Mesothelial cell of epicardium (in vitro differentiated cells): ENCODE results near the gene IER5L. TPM values are rescaled to one million over a fixed set of nuclear protein-coding genes. Genes with fewer than 3 reads are reported as not detected.
A peak's percentile ranks its signal among the peaks of the same experiment; 100 is the strongest.

Experiments
- DNase-seq, 2 experiments: peaks; one replicate each; pipeline ENCODE4 v3.0.0; 2021; ENCODE audit warnings: low spot score in 2 of 2; ENCODE audit not compliant: unreplicated experiment in 2 of 2
- H3K27ac Mint-ChIP-seq: 2 replicates; pipeline ENCODE4 v1.8.0; 2021; ENCODE audit warnings: mixed read lengths
- H3K27me3 Mint-ChIP-seq: 2 replicates; pipeline ENCODE4 v1.8.0; 2021; ENCODE audit warnings: low read depth, mixed read lengths
- H3K36me3 Mint-ChIP-seq: 2 replicates; pipeline ENCODE4 v1.8.0; 2021; ENCODE audit warnings: mixed read lengths
- H3K4me1 Mint-ChIP-seq: 2 replicates; pipeline ENCODE4 v1.8.0; 2021; ENCODE audit warnings: mixed read lengths
- H3K4me3 Mint-ChIP-seq: 2 replicates; pipeline ENCODE4 v1.8.0; 2021; ENCODE audit warnings: mild to moderate bottlenecking, moderate library complexity, mixed read lengths
- H3K9me3 Mint-ChIP-seq: 2 replicates; pipeline ENCODE4 v1.8.0; 2021; ENCODE audit warnings: mixed read lengths
- CTCF ChIP-seq: fragments of 200-600 bp; sonication (generic); IDR thresholded peaks from one replicate; pipeline ENCODE4 v1.5.0; 2021; ENCODE audit warnings: antibody characterized with exemption; ENCODE audit not compliant: unreplicated experiment
- total RNA-seq: library from RNA; stranded (reverse); gene quantifications from 3 replicates; pipeline ENCODE4 v1.2.1, GENCODE V29; 2021

Gene IER5L
- total RNA-seq, 1 donor from 2014 or later, result 34.7 TPM

DNA sequence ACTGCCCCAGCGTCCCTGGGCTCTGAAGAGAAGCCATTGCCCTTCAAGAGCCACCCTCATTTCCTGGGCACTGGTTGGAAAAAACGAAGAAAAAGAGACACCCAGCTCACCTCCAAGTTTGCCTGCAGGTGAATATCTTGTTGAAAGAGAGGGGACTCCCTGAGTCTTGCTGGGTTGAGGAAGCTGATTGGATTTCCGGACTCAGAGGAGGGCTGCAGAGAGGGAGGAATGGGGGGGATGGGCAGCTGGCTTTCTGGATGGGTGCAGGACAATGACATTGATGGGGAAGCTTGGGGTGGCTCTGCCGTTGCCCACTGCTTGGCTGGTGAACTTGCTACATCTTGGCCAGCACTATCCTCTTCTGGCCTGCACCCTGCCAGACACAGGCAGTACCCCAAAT lies 31.0 kb upstream of the IER5L start:
- Mint-ChIP-seq H3K27ac (peak overlapping the region; percentile 83), H3K4me3 (peak overlapping the region; percentile 65), H3K9me3 (no peaks in the 10 kb centered on the region), H3K27me3 (no peaks in the 10 kb centered on the region), H3K36me3 (peaks cover 4% of the 10 kb centered on the region), H3K4me1 (peaks cover 27% of the 10 kb centered on the region)
- DNase-seq, result no peak
- TF ChIP-seq CTCF, result no peak

DNA sequence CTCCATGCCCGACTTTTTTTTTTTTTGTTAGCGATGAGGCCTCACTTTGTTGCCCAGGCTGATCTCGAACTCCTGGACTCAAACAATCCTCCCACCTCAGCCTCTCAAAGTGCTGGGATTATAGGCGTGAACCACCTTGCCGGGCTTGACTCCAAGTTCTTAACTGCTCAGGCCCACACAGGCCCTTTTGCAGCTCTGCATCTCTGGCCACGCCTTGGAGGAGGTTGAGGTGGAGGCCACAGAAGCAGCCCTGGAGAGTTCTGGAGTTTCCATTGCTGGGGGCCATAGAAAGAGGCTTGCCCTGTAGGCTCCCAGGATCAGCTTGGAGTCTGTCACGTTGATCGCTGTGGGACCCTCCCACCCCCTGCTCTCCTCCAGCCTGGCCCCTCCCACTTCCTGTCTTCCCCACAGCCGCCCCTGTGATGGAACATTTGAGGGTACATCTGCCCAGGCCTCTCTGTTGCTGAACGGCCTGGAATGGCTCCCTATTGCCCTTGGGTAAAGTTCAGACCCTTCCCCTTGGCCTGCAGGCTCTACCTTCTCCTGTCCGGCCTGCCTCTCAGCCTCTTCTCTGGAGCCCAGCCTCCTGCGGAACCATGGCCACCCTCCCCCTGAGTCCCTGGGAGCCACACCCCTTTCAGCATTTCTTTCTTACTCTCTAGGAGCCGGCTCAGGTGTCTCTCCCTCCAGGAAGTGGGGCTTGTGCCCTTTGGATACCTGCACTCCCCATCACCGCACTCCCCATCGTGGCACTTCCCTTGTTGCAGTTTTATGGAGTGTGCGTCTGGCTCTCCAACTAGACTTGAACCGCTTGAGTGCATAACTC lies 30.4 kb upstream of the IER5L start:
- peaks cover 4% of the 10 kb centered on the region for H3K36me3 Mint-ChIP-seq
- peaks cover 27% of the 10 kb centered on the region for H3K4me1 Mint-ChIP-seq
- H3K27ac Mint-ChIP-seq, result peak overlapping the region; percentile 83
- no peak for TF ChIP-seq CTCF
- H3K9me3 Mint-ChIP-seq, result no peaks in the 10 kb centered on the region
- DNase-seq, result peak in 1 of 2 experiments; percentile 53
- no peaks in the 10 kb centered on the region for H3K27me3 Mint-ChIP-seq
- H3K4me3 Mint-ChIP-seq, result peak overlapping the region; percentile 65

DNA sequence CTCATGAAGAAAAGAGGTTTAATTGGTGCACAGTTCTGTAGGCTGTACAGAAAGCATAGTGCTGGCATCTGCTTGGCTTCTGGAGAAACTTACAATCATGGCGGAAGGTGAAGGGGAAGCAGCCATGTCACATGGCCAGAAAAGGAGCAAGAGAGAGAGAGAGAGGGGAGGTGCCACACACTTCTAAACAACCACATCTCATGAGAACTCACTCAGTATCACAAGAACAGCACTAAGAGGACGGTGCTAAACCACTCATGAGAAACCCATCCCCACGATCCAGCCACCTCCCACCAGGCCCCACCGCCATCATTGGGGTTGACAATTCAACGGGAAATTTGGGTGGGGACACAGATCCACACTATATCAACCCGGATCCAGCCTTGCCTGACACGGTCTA lies 28.8 kb upstream of the IER5L start:
- TF ChIP-seq CTCF, result no peak
- no peak for DNase-seq
- Mint-ChIP-seq H3K27ac (no peak overlapping the region), H3K27me3 (no peaks in the 10 kb centered on the region), H3K9me3 (no peaks in the 10 kb centered on the region), H3K4me3 (no peak overlapping the region), H3K36me3 (no peaks in the 10 kb centered on the region), H3K4me1 (peaks cover 28% of the 10 kb centered on the region)

- H3K9me3 Mint-ChIP-seq, result no peaks in the 10 kb centered on the region
- no peak for TF ChIP-seq CTCF
Measured at GRCh38 chr9:129206401-129206800, 28.3 kb upstream of the IER5L start.

DNA sequence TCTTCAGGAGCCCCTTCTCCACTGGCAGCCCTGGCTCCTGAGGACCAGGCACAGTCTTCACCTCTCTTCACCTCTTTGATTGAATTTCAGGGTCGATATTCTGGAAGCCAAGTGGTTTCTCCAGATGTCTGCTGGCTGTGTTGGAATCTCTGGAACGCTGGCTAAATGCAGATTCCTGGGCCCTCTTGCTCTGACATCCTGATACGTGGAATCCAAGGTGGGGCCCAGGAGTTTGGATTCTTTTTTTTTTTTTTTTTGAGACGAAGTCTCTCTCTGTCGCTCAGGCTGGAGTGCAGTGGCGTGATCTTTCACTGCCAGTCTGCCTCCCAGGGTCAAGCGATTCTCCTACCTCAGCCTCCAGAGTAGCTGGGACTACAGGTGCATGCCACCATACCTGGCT lies 26.8 kb upstream of the IER5L start:
- no peak overlapping the region for H3K4me3 Mint-ChIP-seq

More at GRCh38 chr9:129206401-129206800, 28.3 kb upstream of the IER5L start:
- Mint-ChIP-seq H3K4me1 (peaks cover 28% of the 10 kb centered on the region), H3K36me3 (no peaks in the 10 kb centered on the region), H3K27ac (no peak overlapping the region), H3K27me3 (no peaks in the 10 kb centered on the region), H3K4me3 (no peak overlapping the region)
- DNase-seq, result no peak

More for the DNA sequence above, 26.8 kb upstream of the IER5L start:
- Mint-ChIP-seq H3K9me3 (no peaks in the 10 kb centered on the region), H3K4me1 (peaks cover 26% of the 10 kb centered on the region), H3K27me3 (no peaks in the 10 kb centered on the region), H3K27ac (no peak overlapping the region), H3K36me3 (no peaks in the 10 kb centered on the region)
- TF ChIP-seq CTCF, result no peak
- DNase-seq, result no peak
